Inflammatory macrophage treated with lipopolysaccharide for 4 hours (primary cell): Measurements from ENCODE around the gene PLXNB3.
A peak's percentile ranks its signal among the peaks of the same experiment; 100 is the strongest.

ENCODE experiments used
- DNase-seq: peaks from one replicate; pipeline ENCODE4 v3.0.0-alpha.2; 2020

The PLXNB3 gene

GRCh38 chrX:153774576-153775292 is 10.7 kb downstream of the PLXNB3 start:
- DNase-seq: no peak

- no peak for DNase-seq
Measured at GRCh38 chrX:153775293-153776119, 11.5 kb downstream of the PLXNB3 start.

GRCh38 chrX:153776120-153776599 is 12.1 kb downstream of the PLXNB3 start:
- no peak for DNase-seq

GRCh38 chrX:153776611-153777045 is 12.6 kb downstream of the PLXNB3 start:
- no peak for DNase-seq

- DNase-seq: no peak
Measured at GRCh38 chrX:153777261-153778090, 13.4 kb downstream of the PLXNB3 start.

GRCh38 chrX:153778181-153778580 is 14.1 kb downstream of the PLXNB3 start:
- DNase-seq: no peak

GRCh38 chrX:153778684-153779101 is 14.6 kb downstream of the PLXNB3 start:
- no peak for DNase-seq

- DNase-seq: no peak
Measured at GRCh38 chrX:153779891-153780677, 16.0 kb downstream of the PLXNB3 start.

- DNase-seq: no peak
Measured at GRCh38 chrX:153780678-153781427, 16.8 kb downstream of the PLXNB3 start, which contains the start of gene SRPK3. SRPK3 (plus strand) TSS chrX:153781041; CDS start chrX:153781087, 46 bp downstream.

GRCh38 chrX:153781428-153782047 is 17.5 kb downstream of the PLXNB3 start:
- no peak for DNase-seq

GRCh38 chrX:153782313-153782712 is 18.3 kb downstream of the PLXNB3 start:
- DNase-seq: no peak

GRCh38 chrX:153782871-153783270 is 18.8 kb downstream of the PLXNB3 start:
- DNase-seq: no peak

- DNase-seq: no peak
Measured at GRCh38 chrX:153783378-153784013, 19.4 kb downstream of the PLXNB3 start.

GRCh38 chrX:153784325-153784967 is 20.4 kb downstream of the PLXNB3 start:
- DNase-seq: no peak

GRCh38 chrX:153786669-153787068 is 22.6 kb downstream of the PLXNB3 start:
- no peak for DNase-seq

GRCh38 chrX:153789654-153790053 is 25.6 kb downstream of the PLXNB3 start:
- DNase-seq: no peak

- no peak for DNase-seq
Measured at GRCh38 chrX:153791104-153791852, 27.2 kb downstream of the PLXNB3 start.

GRCh38 chrX:153792368-153792767 is 28.3 kb downstream of the PLXNB3 start:
- no peak for DNase-seq

- peak; percentile 62 for DNase-seq
Measured at GRCh38 chrX:153793291-153793690, 29.2 kb downstream of the PLXNB3 start.
